H1 (cell line): ENCODE data around the gene SLC39A9. TPM values are rescaled to one million over a fixed set of nuclear protein-coding genes. Genes with fewer than 3 reads are reported as not detected.

Source experiments
- CTCF ChIA-PET: fragments of 300-600 bp; sonication (Branson Sonifier 250); formaldehyde crosslinking; loops from one replicate; lab custom pipeline; 2021; ENCODE audit not compliant: partially characterized antibody; lab: Charles Lee
- POLR2A ChIA-PET: fragments of 300-600 bp; sonication (Branson Sonifier 250); formaldehyde crosslinking; loops from one replicate; lab custom pipeline; 2021; ENCODE audit warnings: inconsistent platforms; ENCODE audit not compliant: partially characterized antibody; lab: Charles Lee
- DNase-seq, 2 experiments: peaks; one replicate each; pipeline versions ENCODE4 v3.0.0 to v3.0.0-alpha.2; 2010 to 2022; ENCODE audit warnings: low spot score in 2 of 2, low read depth in 1 of 2, mixed read lengths in 1 of 2
- FAIRE-seq: peaks from 2 replicates; lab custom pipeline; 2011; peaks lifted over from hg19 to GRCh38; lab: Jason Lieb, UNC
- H2AFZ ChIP-seq: 2 replicates; pipeline ENCODE4 v1.8.1; 2012; ENCODE audit warnings: low read length, inconsistent platforms
- H2AK5ac ChIP-seq: 2 replicates; pipeline ENCODE4 v1.6.1; 2013; ENCODE audit warnings: low read depth, low read length
- H2BK120ac ChIP-seq: replicated peaks from 2 replicates; pipeline ENCODE3; 2013; ENCODE audit warnings: low read depth, low read length, inconsistent platforms
- H2BK12ac ChIP-seq: 2 replicates; pipeline ENCODE4 v1.6.1; 2013; ENCODE audit warnings: low read depth, low read length
- H2BK15ac ChIP-seq: 2 replicates; pipeline ENCODE4 v1.6.1; 2013; ENCODE audit warnings: low read length
- H2BK20ac ChIP-seq: 2 replicates; pipeline ENCODE4 v1.6.1; 2013; ENCODE audit warnings: low read length
- H2BK5ac ChIP-seq: 2 replicates; pipeline ENCODE4 v1.6.1; 2013; ENCODE audit warnings: low read depth, low read length
- H3K14ac ChIP-seq: 2 replicates; pipeline ENCODE4 v1.6.1; 2013; ENCODE audit warnings: inconsistent platforms; ENCODE audit not compliant: insufficient read length
- H3K18ac ChIP-seq: 2 replicates; pipeline ENCODE4 v1.6.1; 2013; ENCODE audit warnings: low read length; ENCODE audit errors: extremely low read depth
- H3K23ac ChIP-seq: 2 replicates; pipeline ENCODE4 v1.6.1; 2013; ENCODE audit warnings: inconsistent platforms; ENCODE audit not compliant: insufficient read length
- H3K23me2 ChIP-seq: 2 replicates; pipeline ENCODE4 v1.6.1; 2013; ENCODE audit warnings: low read depth, low read length
- H3K27ac ChIP-seq: 2 replicates; pipeline ENCODE4 v1.6.1; 2011; ENCODE audit warnings: low read depth, low read length, inconsistent platforms
- H3K27me3 ChIP-seq, 4 experiments: replicated peaks in 1 of 4; 1 replicate in 1 of 4; 2 replicates in 3 of 4; pipeline versions ENCODE4 v1.6.1 to v1.8.1; 2011 to 2013; ENCODE audit warnings: low read length in 3 of 4, mild to moderate bottlenecking in 3 of 4, inconsistent platforms in 2 of 4, mixed read lengths in 2 of 4, moderate library complexity in 1 of 4; ENCODE audit not compliant: control insufficient read depth in 3 of 4, insufficient read depth in 3 of 4; ENCODE audit errors: extremely low read depth in 1 of 4
- H3K36me3 ChIP-seq, 4 experiments: 2 replicates each; pipeline versions ENCODE4 v1.6.1 to v1.8.1; 2011 to 2013; ENCODE audit warnings: mild to moderate bottlenecking in 4 of 4, low read length in 3 of 4, moderate library complexity in 2 of 4, control low read depth in 1 of 4, inconsistent platforms in 1 of 4; ENCODE audit not compliant: insufficient read depth in 4 of 4, control insufficient read depth in 2 of 4
- H3K4ac ChIP-seq: replicated peaks from 2 replicates; pipeline ENCODE3; 2013; ENCODE audit warnings: low read length, low read depth, mixed read lengths, inconsistent platforms; ENCODE audit not compliant: insufficient read length
- H3K4me1 ChIP-seq, 4 experiments: replicated peaks in 1 of 4; 1 replicate in 1 of 4; 2 replicates in 3 of 4; pipeline versions ENCODE4 v1.6.1 to v1.8.1; 2011 to 2013; ENCODE audit warnings: low read length in 3 of 4, inconsistent platforms in 2 of 4, mixed read lengths in 1 of 4; ENCODE audit not compliant: insufficient read depth in 4 of 4, control insufficient read depth in 3 of 4
- H3K4me2 ChIP-seq, 2 experiments: 2 replicates each; pipeline versions ENCODE4 v1.6.1 to v1.8.1; 2011 to 2013; ENCODE audit warnings: low read depth in 2 of 2, low read length in 2 of 2, control low read depth in 1 of 2, inconsistent platforms in 1 of 2, mild to moderate bottlenecking in 1 of 2; ENCODE audit not compliant: insufficient read depth in 1 of 2
- H3K4me3 ChIP-seq, 4 experiments: fragments of 200-600, 300-600 bp in 1 of 4; sonication (generic), shearing (Covaris generic), sonication (Bioruptor Twin) in 1 of 4; 2 replicates each; pipeline versions ENCODE4 v1.5.1 to v1.8.1; 2011 to 2016; ENCODE audit warnings: low read length in 4 of 4, low read depth in 3 of 4, control low read depth in 2 of 4, inconsistent platforms in 2 of 4, mild to moderate bottlenecking in 2 of 4, mixed read lengths in 1 of 4, moderate library complexity in 1 of 4; ENCODE audit not compliant: insufficient read depth in 2 of 4; ENCODE audit errors: extremely low read depth in 1 of 4
- H3K56ac ChIP-seq: replicated peaks from 2 replicates; pipeline ENCODE3; 2013; ENCODE audit warnings: low read depth, mild to moderate bottlenecking, mixed read lengths, low read length, inconsistent platforms; ENCODE audit not compliant: insufficient read length
- H3K79me1 ChIP-seq: 2 replicates; pipeline ENCODE4 v1.6.1; 2013; ENCODE audit warnings: low read depth, low read length, control low read depth
- H3K79me2 ChIP-seq, 2 experiments: 2 replicates each; pipeline versions ENCODE4 v1.6.1 to v1.8.1; 2012 to 2013; ENCODE audit warnings: low read length in 2 of 2, mild to moderate bottlenecking in 2 of 2, inconsistent platforms in 1 of 2; ENCODE audit not compliant: insufficient read depth in 2 of 2, control insufficient read depth in 1 of 2
- H3K9ac ChIP-seq, 4 experiments: replicated peaks in 1 of 4; 1 replicate in 1 of 4; 2 replicates in 3 of 4; pipeline versions ENCODE4 v1.6.1 to v1.8.1; 2011 to 2013; ENCODE audit warnings: low read depth in 3 of 4, low read length in 3 of 4, control low read depth in 2 of 4, mild to moderate bottlenecking in 2 of 4, moderate library complexity in 2 of 4, inconsistent platforms in 1 of 4; ENCODE audit errors: extremely low read depth in 1 of 4
- H3K9me3 ChIP-seq, 2 experiments: 2 replicates each; pipeline versions ENCODE4 v1.6.1 to v1.8.1; 2012 to 2013; ENCODE audit warnings: mild to moderate bottlenecking in 2 of 2, moderate library complexity in 2 of 2, control low read depth in 1 of 2, inconsistent platforms in 1 of 2, low read depth in 1 of 2, low read length in 1 of 2, mixed read lengths in 1 of 2; ENCODE audit not compliant: insufficient read depth in 2 of 2
- H4K20me1 ChIP-seq, 2 experiments: replicated peaks in 1 of 2; 2 replicates each; pipeline versions ENCODE3 to v1.8.1; 2011 to 2013; ENCODE audit warnings: inconsistent platforms in 2 of 2, low read length in 2 of 2, mild to moderate bottlenecking in 1 of 2; ENCODE audit not compliant: insufficient read depth in 2 of 2, control insufficient read depth in 1 of 2
- H4K5ac ChIP-seq: 2 replicates; pipeline ENCODE4 v1.6.1; 2013; ENCODE audit warnings: low read length, low read depth, mixed read lengths, inconsistent platforms; ENCODE audit not compliant: insufficient read length
- H4K8ac ChIP-seq: 2 replicates; pipeline ENCODE4 v1.8.0; 2013; ENCODE audit warnings: mild to moderate bottlenecking, moderate library complexity, low read length, inconsistent platforms; ENCODE audit not compliant: insufficient read depth; ENCODE audit errors: extremely low read depth
- H4K91ac ChIP-seq: replicated peaks from 2 replicates; pipeline ENCODE3; 2013; ENCODE audit warnings: low read length, mixed read lengths, inconsistent platforms; ENCODE audit not compliant: insufficient read length
- BACH1 ChIP-seq: IDR thresholded peaks from 2 replicates; pipeline ENCODE4 v1.6.1; 2012; ENCODE audit warnings: low read length, improper control_type of control experiment
- BCL11A ChIP-seq, 2 experiments: IDR thresholded peaks; one replicate each; pipeline ENCODE4 v1.6.1; 2011; ENCODE audit warnings: low read depth in 2 of 2, low read length in 2 of 2, mild to moderate bottlenecking in 2 of 2
- BRCA1 ChIP-seq: IDR thresholded peaks from 2 replicates; pipeline ENCODE4 v1.6.1; 2012; ENCODE audit warnings: low read depth, low read length, improper control_type of control experiment
- CTBP2 ChIP-seq: IDR thresholded peaks from 2 replicates; pipeline ENCODE4 v1.7.0; 2011; ENCODE audit warnings: borderline replicate concordance, mild to moderate bottlenecking, moderate library complexity, mixed read lengths, low read length; ENCODE audit not compliant: insufficient read depth, insufficient read length
- EZH2 ChIP-seq: fragments of 200-600 bp; sonication (generic); IDR thresholded peaks from 2 replicates; pipeline ENCODE4 v1.7.1; 2012; ENCODE audit warnings: low read depth, mild to moderate bottlenecking, moderate library complexity, low read length, inconsistent platforms; ENCODE audit not compliant: severe bottlenecking
- GTF2F1 ChIP-seq: IDR thresholded peaks from 2 replicates; pipeline ENCODE4 v1.6.1; 2012; ENCODE audit warnings: low read depth, low read length, improper control_type of control experiment, borderline replicate concordance
- MAFK ChIP-seq: IDR thresholded peaks from 2 replicates; pipeline ENCODE4 v1.6.1; 2012; ENCODE audit warnings: low read depth, mild to moderate bottlenecking, improper control_type of control experiment, low read length
- MAX ChIP-seq: IDR thresholded peaks from 2 replicates; pipeline ENCODE4 v1.6.1; 2012; ENCODE audit warnings: inconsistent platforms
- RNF2 ChIP-seq: fragments of 200-900, 300-1000 bp; sonication (generic); IDR thresholded peaks from 2 replicates; pipeline ENCODE4 v1.7.1; 2016; ENCODE audit warnings: borderline replicate concordance, low read depth, mild to moderate bottlenecking, antibody characterized with exemption, low read length; ENCODE audit not compliant: poor library complexity, severe bottlenecking; ENCODE audit errors: missing control alignments
- SRF ChIP-seq: IDR thresholded peaks from 2 replicates; pipeline ENCODE4 v1.6.1; 2011; ENCODE audit warnings: mild to moderate bottlenecking, low read depth, low read length, moderate library complexity
- TAF1 ChIP-seq: IDR thresholded peaks from 2 replicates; pipeline ENCODE4 v1.6.1; 2011; ENCODE audit warnings: mild to moderate bottlenecking, low read depth, low read length
- YY1 ChIP-seq: IDR thresholded peaks from 2 replicates; pipeline ENCODE4 v1.6.1; 2011; ENCODE audit warnings: low read depth, mild to moderate bottlenecking, low read length
- WGBS, 2 experiments: shearing (Covaris generic) in 1 of 2; methylation state at CpG; one replicate each; pipeline versions ENCODE4 v1.1.6 to v1.1.7; 2013 to 2015; ENCODE audit warnings: low lambda C conversion rate in 2 of 2, mixed read lengths in 2 of 2, inconsistent platforms in 1 of 2, low coverage in 1 of 2, missing lambda C conversion rate in 1 of 2; ENCODE audit not compliant: insufficient replicate concordance in 2 of 2, insufficient coverage in 1 of 2, insufficient read length in 1 of 2; ENCODE audit errors: extremely low coverage in 1 of 2, missing lambda C conversion rate in 1 of 2; 5-methylcytosine and 5-hydroxymethylcytosine counted together
- polyA plus RNA-seq, 7 experiments: library from polyadenylated mRNA; depleted of rRNA in 3 of 7; stranded (reverse) in 5 of 7; unstranded in 2 of 7; fragments of >200 nt in 5 of 7; fragments of 200-250 nt in 2 of 7; gene quantifications; 1 replicate in 5 of 7; 2 replicates in 1 of 7; 4 replicates in 1 of 7; pipeline versions ENCODE4 v1.2.1 to v1.2.3, GENCODE V29; 2011 to 2013; ENCODE audit warnings: missing spikeins in 2 of 7, mixed read lengths in 2 of 7
- total RNA-seq: library from RNA; stranded (reverse); fragmentation: NEBNext Ultra II Directional; extraction: Animal tissue kit (Norgen Biotek cat#: 25700); gene quantifications from 2 replicates; pipeline ENCODE4 v1.2.1, GENCODE V29; 2021

SLC39A9 gene
- total and polyA plus RNA-seq, 2 of the 8 experiments (the other 6 are each of a cell fraction or from before 2014, with no cell fraction given) = 31.0 to 44.2 TPM

DNA sequence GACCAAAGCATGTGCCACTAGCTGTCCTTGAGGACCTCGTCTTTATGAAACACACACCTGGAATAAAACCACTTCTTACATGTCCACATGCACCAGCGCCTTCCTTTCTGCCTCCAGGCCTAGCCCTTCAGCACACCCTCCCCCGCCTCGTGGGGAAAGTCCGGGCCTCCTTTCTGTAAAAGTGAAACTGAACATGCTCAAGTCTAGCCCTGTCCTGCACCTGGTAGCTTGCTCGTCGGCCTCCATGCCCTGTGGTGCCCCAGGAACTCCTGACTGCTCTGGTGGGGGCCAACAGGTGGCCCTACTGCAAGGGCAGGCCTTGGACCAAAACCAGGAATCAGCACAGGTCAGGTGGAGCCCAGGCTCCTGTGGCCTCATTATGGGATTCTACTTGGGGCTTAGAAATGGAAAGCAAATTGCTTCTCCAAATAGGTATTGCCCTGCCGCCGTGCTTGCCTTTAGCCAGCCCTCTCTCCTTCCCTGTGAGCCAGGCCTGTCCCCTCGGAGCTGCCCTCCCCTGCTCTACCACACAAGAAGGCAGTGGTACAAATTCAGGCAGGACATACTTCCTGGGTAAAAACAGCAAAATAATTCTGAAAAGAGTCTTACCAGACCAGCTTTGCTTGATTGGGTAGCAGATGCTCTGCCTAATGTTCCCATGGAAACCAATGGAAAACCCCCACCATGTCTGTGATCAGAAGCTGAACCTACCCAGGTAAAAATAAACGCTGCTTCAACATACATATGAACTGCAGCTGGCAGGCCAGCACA is 43.9 kb upstream of the SLC39A9 start:
- no peak overlapping the region for H2BK120ac ChIP-seq
- no peaks in the 10 kb centered on the region for H3K79me2 ChIP-seq
- H3K27ac ChIP-seq = no peak overlapping the region
- H2BK15ac ChIP-seq = no peak overlapping the region
- no peak overlapping the region for H2BK20ac ChIP-seq
- no peak overlapping the region for H3K4ac ChIP-seq
- no peak overlapping the region for H3K23ac ChIP-seq
- H3K9ac ChIP-seq = peak overlapping the region in 1 of 4 experiments; percentile 28; a peak in 1 of 7 replicates
- no peak overlapping the region for H3K4me3 ChIP-seq
- H4K20me1 ChIP-seq = peaks cover 0 to 1% of the 10 kb centered on the region in 2 experiments
- POLR2A ChIA-PET = interaction anchor here (0.8 to 1.2 kb wide), 3 partner anchors 17 to 43 kb away, joined by 3 read pairs; partner anchors contain the start of gene ERH
- no peak overlapping the region for H4K5ac ChIP-seq
- no peak overlapping the region for H2AFZ ChIP-seq
- CTCF ChIA-PET = interaction anchor here (0.6 to 9.8 kb wide), 7 partner anchors 8 to 637 kb away, joined by 3 to 78 read pairs (median 3); no protein-coding TSS in a partner anchor
- no peaks in the 10 kb centered on the region; the same call in 1 of the 2 replicates for H3K79me1 ChIP-seq
- whole genome bisulfite sequencing, 2 experiments = 81% methylated on average over 11 of the region's 11 CpGs; no CpG with 5 or more reads in 1 of the 2 experiments
- no peaks in the 10 kb centered on the region for H3K9me3 ChIP-seq
- H2BK12ac ChIP-seq = no peak overlapping the region
- peaks cover 0 to 5% (median 2%) of the 10 kb centered on the region in 4 experiments; a peak in 4 of 7 replicates for H3K4me1 ChIP-seq
- no peak overlapping the region; the same call in 1 of the 2 replicates for H4K8ac ChIP-seq
- H3K56ac ChIP-seq = no peak overlapping the region
- H3K4me2 ChIP-seq = no peak overlapping the region
- H2BK5ac ChIP-seq = no peak overlapping the region
- no peak overlapping the region for H4K91ac ChIP-seq
- no peak for FAIRE-seq
- no peak overlapping the region for H3K18ac ChIP-seq
- no peaks in the 10 kb centered on the region for H3K36me3 ChIP-seq
- no peaks in the 10 kb centered on the region for H3K23me2 ChIP-seq
- DNase-seq = no peak
- H3K14ac ChIP-seq = no peak overlapping the region
- H2AK5ac ChIP-seq = no peak overlapping the region
- H3K27me3 ChIP-seq = no peaks in the 10 kb centered on the region
- no peak for TF ChIP-seq CTBP2
- TF ChIP-seq SRF = no peak
- TF ChIP-seq RNF2 = no peak
- TF ChIP-seq GTF2F1 = no peak
- TF ChIP-seq BACH1 = no peak
- no peak for TF ChIP-seq YY1
- TF ChIP-seq BCL11A (IDR thresholded peaks at IDR 0.05; ENCODE audit: low read depth in 2 of 2, low read length in 2 of 2) = no peak
- no peak for TF ChIP-seq EZH2
- TF ChIP-seq MAFK = no peak
- no peak for TF ChIP-seq BRCA1
- no peak for TF ChIP-seq MAX
- no peak for TF ChIP-seq TAF1
